Measurements from ENCODE around the gene TEAD3. TPM values are rescaled to one million over a fixed set of nuclear protein-coding genes. Genes with fewer than 3 reads are reported as not detected.
"Not testable (repeated sequence)": the region's sequence is repeated elsewhere in the genome, so short reads cannot be mapped to it uniquely, and the experiment has no call there.

TEAD3 gene
- total and polyA plus RNA-seq, 12 donors, result 27.9 to 54.4 (median 34.4) TPM

DNA sequence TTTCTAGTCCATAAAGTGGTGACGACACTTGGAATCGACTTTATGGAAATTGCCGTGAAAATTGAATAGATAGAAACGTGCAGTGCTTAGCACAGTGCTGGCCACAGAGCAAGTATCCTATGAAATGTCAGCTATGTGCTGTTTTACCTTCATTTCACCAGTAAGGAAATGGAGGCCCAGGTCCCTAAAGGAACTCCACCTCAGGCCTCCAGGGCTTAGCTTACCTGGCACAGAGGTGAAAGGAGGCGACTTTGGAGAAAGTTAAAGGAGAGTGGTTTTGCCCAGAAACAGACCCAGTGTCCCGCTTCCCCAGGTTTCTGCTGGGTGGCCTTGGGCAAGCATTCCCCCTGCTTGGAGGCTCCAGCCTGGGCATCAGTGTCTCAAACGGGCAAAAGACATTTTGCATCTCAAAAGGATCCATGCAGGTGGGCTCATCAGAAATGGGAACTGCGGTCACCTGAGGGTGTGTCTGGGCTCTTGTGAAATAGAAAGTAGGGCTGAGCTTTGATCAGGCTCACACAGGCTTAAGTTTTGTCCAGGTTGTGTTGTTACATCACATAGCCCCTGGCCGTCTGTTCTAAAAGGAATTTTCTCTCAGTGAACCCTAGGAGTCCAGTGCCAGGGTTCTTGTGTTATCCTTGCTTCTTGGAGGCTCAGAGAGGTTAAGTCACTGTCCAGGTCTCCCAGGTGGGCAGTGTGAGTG is 22.6 kb upstream of the TEAD3 start:
- 89 to 93% methylated on average over 9 of the region's 9 CpGs for WGBS, 2 donors
- TF ChIP-seq, protein P1, sequence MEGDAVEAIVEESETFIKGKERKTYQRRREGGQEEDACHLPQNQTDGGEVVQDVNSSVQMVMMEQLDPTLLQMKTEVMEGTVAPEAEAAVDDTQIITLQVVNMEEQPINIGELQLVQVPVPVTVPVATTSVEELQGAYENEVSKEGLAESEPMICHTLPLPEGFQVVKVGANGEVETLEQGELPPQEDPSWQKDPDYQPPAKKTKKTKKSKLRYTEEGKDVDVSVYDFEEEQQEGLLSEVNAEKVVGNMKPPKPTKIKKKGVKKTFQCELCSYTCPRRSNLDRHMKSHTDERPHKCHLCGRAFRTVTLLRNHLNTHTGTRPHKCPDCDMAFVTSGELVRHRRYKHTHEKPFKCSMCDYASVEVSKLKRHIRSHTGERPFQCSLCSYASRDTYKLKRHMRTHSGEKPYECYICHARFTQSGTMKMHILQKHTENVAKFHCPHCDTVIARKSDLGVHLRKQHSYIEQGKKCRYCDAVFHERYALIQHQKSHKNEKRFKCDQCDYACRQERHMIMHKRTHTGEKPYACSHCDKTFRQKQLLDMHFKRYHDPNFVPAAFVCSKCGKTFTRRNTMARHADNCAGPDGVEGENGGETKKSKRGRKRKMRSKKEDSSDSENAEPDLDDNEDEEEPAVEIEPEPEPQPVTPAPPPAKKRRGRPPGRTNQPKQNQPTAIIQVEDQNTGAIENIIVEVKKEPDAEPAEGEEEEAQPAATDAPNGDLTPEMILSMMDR (IDR thresholded peaks at IDR 0.05), result no peak
- no peak for ATAC-seq

DNA sequence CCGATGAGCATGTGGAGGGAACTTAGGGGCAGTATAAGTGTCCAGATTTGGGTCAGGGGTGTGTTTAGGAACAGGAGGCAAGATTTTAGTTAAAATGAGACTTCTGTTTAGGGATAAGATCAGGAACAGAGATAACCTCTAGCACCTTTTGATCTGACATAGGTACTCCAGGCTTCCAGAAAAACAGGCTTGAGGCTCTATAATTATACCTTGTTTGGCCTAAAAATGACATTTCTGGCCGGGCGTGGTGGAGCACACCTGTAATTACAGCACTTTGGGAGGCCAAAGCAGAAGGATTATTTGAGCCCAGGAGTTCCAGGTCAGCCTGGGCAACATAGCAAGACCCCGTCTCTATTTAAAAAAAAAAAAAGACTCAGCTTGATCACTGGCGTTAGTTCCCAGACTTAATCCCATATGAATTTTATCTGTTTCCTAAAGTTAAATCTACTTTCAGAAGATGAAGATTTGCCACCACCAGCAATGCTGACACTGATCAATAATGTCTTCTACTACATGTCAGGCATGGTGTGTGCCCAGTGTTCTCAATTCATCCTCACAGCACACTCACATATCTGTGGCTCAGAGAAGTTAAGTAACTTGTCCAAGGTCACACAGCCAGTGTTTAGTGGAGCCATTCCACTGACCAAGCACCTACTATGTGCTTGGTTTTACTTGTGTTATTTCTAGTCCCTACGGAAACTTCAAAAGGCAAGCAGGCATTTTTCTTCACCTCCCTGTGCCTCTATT is 21.9 kb upstream of the TEAD3 start:
- no peak overlapping the region for H3K27ac ChIP-seq
- H3K27me3 ChIP-seq, result no peaks in the 10 kb centered on the region
- H3K36me3 ChIP-seq, result no peaks in the 10 kb centered on the region
- H3K4me1 ChIP-seq, result peaks cover 0 to 10% (median 0%) of the 10 kb centered on the region in 9 donors
- intact Hi-C loops (cut with DNase I), result no loop called here
- ATAC-seq (no peak), DNase-seq (no peak)
- no peak overlapping the region for H3K4me3 ChIP-seq
- WGBS, 2 donors, result 92 to 97% methylated on average over 6 of the region's 6 CpGs
- H3K9me3 ChIP-seq, result no peaks in the 10 kb centered on the region
- TF ChIP-seq, protein P1 (IDR thresholded peaks at IDR 0.05), result no peak

More for the DNA sequence above, 22.6 kb upstream of the TEAD3 start:
- no peaks in the 10 kb centered on the region for H3K9me3 ChIP-seq
- intact Hi-C loops (cut with DNase I), result loop anchor here in 6 of 10 donors (5.0 to 10.0 kb wide), 7 partner anchors 55 to 575 kb away; partner anchors contain the start of gene ARMC12 (in 3 of the 6)
- H3K4me1 ChIP-seq, result peaks cover 0 to 10% (median 0%) of the 10 kb centered on the region in 9 donors
- no peak overlapping the region for H3K4me3 ChIP-seq
- no peak overlapping the region for H3K27ac ChIP-seq
- no peak for DNase-seq
- H3K27me3 ChIP-seq, result no peaks in the 10 kb centered on the region
- H3K36me3 ChIP-seq, result no peaks in the 10 kb centered on the region

DNA sequence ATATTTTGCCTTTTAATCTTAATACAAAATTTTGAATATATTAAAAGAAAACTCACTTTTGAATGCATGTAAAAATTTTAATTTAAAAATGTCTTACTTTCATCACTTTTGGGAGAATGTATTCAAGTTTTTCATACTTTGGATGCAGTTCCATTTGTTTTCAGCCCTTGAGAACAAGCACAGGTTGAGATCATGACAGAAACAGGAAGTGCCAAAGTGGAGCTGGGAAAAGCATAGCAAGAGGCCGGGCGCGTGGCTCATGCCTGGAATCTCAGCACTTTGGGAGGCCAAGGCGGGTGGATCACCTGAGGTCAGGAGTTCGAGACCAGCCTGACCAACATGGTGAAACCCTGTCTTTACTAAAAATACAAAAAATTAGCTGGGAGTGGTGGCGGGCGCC is 21.1 kb upstream of the TEAD3 start:
- H3K27me3 ChIP-seq; DNase-seq; intact Hi-C loops (cut with DNase I); H3K4me3 ChIP-seq; H3K27ac ChIP-seq; H3K36me3 ChIP-seq; ATAC-seq; H3K9me3 ChIP-seq; H3K4me1 ChIP-seq: not testable (repeated sequence)
- 74 to 81% methylated on average over 7 of the region's 7 CpGs for WGBS, 2 donors

DNA sequence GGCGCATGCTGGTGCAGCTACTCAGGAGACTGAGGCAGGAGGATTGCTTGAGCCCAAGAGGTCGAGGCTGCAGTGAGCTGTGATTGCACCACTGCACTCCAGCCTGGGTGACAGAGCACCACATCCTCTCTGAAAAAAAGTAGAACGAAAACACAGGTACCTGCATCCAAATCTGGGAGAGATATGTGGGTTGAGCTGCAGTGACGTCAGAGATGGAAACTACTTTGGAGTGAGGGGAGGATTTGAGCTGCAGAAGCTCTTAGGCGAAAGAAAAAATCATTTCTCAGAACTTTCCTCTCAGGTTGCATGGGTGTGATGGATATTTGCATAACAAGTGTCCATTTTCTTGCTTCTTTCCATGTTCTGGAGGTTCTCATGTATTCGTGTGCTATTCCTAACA is 19.8 kb upstream of the TEAD3 start:
- TF ChIP-seq, protein P1 (IDR thresholded peaks at IDR 0.05), result no peak
- DNase-seq (no peak), ATAC-seq (no peak)
- Histone ChIP-seq H3K36me3 (no peaks in the 10 kb centered on the region), H3K4me1 (peaks cover 0 to 4% (median under 1%) of the 10 kb centered on the region in 9 donors), H3K27ac (no peak overlapping the region), H3K4me3 (no peak overlapping the region), H3K9me3 (no peaks in the 10 kb centered on the region), H3K27me3 (peaks cover 0 to 14% (median 11%) of the 10 kb centered on the region in 7 donors)
- 64 to 78% methylated on average over 6 of the region's 6 CpGs for WGBS, 2 donors
- intact Hi-C loops (cut with DNase I), result no loop called here

DNA sequence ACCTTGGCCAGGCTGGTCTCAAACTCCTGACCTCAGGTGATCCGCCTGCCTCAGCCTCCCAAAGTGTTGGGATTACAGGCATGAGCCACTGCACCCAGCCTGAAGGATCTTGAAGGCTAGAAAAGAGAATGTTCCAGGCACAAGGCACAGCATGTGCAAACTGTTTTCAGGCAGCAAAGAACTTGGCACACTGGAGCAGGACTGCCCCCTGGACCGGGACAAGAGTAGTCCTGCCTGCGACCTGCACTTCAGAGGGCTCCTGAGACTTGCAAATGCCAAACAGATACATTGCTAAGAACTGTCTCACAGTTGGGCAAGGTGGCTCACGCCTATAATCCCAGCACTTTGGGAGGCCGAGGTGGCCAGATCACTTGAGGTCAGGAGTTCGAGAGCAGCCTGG is 19.1 kb upstream of the TEAD3 start:
- H3K4me3 ChIP-seq; H3K36me3 ChIP-seq; DNase-seq; H3K27ac ChIP-seq; ATAC-seq; H3K9me3 ChIP-seq; intact Hi-C loops (cut with DNase I): not testable (repeated sequence)
- 83% methylated on average over 6 of the region's 6 CpGs for WGBS, 2 donors
- Histone ChIP-seq H3K4me1 (peaks cover 0 to 10% (median 4%) of the 10 kb centered on the region in 9 donors), H3K27me3 (peaks cover 0 to 22% (median 19%) of the 10 kb centered on the region in 7 donors)

All from heart right ventricle (tissue), 16 donors.